PC-3 (cell line): ENCODE measurements around the gene PPP1R3G.

Experiments used
- EZH2 ChIP-seq: fragments of 300-600 bp; sonication (generic); IDR thresholded peaks from one replicate; pipeline ENCODE4 v1.6.1; 2017; ENCODE audit warnings: antibody characterized with exemption, mild to moderate bottlenecking, low read length; ENCODE audit not compliant: unreplicated experiment
- EZH2phosphoT487 ChIP-seq: fragments of 300-600 bp; sonication (generic); IDR thresholded peaks from 2 replicates; pipeline ENCODE4 v1.6.1; 2018; ENCODE audit warnings: mild to moderate bottlenecking, antibody characterized with exemption, low read length, borderline replicate concordance
- TF ChIP-seq, protein P1 (sequence below): fragments of 300-600 bp; sonication (generic); conservative IDR thresholded peaks from 2 replicates; pipeline ENCODE4 v1.5.1; 2017; ENCODE audit warnings: antibody characterized with exemption, low read depth, mild to moderate bottlenecking, low read length

DNA sequence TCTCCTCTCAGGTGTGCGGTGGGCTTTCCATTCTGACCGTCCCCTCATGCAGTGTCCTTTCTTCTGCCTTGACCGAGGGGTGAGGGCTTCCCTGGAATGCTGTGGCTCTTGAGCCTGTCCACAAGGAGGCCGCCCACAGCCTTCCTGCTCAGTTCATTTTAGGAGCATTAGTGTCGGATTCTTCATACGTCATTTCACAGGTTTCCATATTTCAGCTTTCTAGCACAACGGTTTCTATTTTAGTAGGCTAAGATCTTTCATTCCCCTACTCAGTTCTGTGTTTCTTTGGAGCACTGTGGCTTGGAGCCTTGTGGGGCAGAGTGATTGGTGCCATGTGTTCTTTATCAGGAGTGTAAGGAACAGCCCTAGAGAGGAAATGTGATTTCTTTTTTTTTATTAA lies 5.5 kb downstream of the PPP1R3G start:
- TF ChIP-seq, protein P1, sequence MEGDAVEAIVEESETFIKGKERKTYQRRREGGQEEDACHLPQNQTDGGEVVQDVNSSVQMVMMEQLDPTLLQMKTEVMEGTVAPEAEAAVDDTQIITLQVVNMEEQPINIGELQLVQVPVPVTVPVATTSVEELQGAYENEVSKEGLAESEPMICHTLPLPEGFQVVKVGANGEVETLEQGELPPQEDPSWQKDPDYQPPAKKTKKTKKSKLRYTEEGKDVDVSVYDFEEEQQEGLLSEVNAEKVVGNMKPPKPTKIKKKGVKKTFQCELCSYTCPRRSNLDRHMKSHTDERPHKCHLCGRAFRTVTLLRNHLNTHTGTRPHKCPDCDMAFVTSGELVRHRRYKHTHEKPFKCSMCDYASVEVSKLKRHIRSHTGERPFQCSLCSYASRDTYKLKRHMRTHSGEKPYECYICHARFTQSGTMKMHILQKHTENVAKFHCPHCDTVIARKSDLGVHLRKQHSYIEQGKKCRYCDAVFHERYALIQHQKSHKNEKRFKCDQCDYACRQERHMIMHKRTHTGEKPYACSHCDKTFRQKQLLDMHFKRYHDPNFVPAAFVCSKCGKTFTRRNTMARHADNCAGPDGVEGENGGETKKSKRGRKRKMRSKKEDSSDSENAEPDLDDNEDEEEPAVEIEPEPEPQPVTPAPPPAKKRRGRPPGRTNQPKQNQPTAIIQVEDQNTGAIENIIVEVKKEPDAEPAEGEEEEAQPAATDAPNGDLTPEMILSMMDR = no peak
- TF ChIP-seq EZH2 (no peak), EZH2phosphoT487 (no peak)
